ENCODE results near the gene PSMB5.

GRCh38 chr14:22981090-22981875 is 53.4 kb downstream of the PSMB5 start:
- TF ChIP-seq EZH2 (IDR thresholded peaks at IDR 0.05) (no peak), POLR2AphosphoS5 (IDR thresholded peaks at IDR 0.05; ENCODE audit: borderline replicate concordance, low read depth, low read length) (no peak), FOXP2 (optimal IDR thresholded peaks at IDR 0.05; ENCODE audit: control extremely low read depth, extremely low read length, insufficient read depth) (no peak)
